EH (cell line): Measurements from ENCODE around the gene SYP.

Experiments used
- DNase-seq: peaks from one replicate; pipeline ENCODE4 v3.0.0-alpha.2; 2015; ENCODE audit warnings: low read depth

The SYP gene

DNA sequence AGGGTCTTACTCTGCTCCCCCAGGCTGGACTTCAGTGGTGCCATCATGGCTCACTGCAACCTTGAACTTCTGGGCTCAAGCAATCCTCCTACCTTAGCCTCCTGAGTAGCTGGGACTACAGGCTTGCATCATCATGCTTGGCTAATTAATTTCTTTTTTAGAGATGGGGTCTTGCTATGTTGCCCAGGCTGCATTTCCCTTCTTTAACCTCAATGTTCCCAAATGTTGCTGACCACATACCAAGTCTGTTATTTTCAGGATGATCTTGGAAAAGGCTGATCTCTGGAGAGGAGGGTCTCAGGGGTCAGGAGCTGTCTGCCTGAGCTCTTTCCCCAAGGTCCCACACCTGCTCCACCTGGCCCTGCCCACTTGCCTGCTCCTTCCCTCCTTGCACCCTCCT lies 20.1 kb upstream of the SYP start:
- no peak for DNase-seq

DNA sequence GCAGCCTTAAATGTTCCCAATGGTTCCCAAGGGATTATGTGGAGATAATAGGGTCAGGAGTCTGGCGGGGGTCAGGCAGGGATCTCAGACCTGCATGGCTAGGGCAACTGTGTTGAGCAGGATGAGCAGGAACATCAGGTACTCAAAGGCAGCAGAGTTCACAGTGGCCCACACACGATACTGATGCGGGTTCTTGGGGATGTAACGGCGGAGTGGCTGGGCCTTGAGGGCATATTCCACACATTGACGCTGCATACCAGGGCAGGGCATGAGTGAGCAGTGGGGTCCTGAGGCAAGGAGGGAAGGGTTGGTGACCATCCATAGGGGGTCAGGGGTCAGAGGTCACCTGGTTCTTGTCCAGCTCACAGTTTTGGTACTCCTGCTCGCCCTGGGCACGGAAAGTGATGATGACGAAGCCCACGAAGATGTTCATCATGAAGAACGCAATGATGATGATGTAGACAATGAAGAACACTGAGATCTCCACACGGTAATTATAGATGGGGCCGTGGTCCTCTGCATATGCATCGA lies 15.1 kb upstream of the SYP start:
- DNase-seq = no peak

DNA sequence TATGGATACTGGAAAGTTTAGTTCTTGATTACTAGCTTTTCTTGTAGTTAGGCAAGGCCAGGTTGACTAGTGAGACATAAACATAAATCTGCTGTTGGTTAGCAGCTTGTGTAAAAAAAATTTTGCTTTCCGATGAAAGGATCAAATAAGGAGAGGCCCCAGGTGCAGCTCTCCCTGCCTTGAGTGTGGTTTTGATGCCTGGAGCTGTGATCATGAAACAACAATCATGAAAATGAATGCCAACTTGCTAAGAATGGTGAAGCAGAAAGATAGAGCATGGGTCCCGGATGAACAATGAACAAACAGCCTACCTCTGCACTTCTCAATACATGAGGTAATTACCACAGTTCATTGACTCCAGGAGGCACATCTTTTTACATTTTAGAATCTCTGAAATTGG lies 14.4 kb upstream of the SYP start:
- DNase-seq = no peak

DNA sequence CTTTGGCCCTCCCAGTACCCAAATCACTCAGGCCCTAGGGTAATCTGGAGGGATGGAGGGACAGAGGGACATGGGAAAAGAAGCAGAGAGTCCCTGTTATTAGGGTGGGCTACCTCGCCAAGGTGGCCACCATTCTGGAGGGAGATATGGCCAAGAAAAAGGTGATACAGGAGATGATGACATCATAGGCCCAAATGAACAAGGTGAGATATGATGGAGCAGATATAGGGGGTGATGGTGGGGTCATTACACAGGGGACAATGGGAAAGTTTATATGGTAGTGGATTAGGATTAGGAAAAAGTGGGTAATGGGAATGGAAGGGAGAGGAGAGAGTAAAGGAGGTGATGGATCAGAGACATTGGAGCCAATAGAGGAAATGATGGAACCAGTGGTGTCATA lies 12.9 kb upstream of the SYP start:
- no peak for DNase-seq

DNA sequence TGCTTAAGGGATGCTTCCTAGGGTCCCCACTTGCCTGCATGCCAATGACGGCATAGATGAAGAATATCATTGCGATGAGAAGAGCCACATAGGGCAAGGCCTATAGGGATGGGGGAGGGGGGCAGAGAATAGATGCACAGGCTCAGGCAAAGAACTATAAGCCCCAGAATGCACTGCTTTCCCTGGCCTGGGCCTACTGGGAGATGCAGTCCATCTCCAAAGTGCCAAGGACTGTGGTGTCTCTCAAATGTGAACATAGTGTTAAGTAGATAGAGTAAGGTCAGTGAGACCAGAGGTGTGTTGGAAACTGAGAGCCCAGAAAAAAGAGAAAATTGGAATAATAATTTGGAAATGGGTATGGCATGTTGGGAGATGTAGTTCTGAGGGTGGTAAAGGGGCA lies 12.2 kb upstream of the SYP start:
- DNase-seq = no peak

DNA sequence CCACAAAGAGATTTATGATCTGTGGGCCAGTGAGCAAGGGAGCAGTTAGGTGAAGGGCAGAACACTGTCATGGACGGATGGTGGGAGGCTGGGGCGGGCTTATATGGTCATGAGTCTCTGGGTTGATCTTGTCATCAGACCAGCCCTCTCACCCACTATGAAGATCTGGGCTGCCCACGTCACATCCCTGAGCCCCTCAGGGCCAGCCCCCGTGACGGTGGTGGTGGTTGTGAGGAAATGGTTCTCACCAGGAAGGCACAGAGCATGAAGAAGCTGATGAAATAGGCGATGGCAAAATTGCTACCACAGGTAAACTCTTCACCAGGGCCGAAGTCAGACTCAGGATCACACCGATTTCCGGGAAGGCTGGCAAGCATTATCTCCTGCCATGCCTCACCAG lies 11.1 kb upstream of the SYP start:
- no peak for DNase-seq

DNA sequence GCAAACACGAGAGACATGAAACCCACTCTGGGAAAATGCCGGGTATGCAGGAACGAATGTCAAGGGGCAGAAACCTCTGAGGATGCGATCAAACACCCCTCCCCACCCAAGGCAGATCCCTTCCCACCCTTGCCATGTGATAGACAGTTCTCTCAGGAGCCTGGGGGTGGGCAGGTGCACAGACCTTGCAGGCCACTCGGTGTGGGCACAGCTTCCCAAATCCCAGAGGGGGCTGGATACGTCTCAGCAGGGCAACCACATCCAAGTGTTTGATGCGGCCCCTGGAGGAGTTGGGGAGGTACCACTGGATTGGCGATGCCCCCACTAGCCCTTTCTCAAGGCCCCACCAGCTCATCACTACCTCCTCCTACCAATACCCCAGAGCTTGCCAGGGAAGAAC lies 10.4 kb upstream of the SYP start:
- DNase-seq = no peak

DNA sequence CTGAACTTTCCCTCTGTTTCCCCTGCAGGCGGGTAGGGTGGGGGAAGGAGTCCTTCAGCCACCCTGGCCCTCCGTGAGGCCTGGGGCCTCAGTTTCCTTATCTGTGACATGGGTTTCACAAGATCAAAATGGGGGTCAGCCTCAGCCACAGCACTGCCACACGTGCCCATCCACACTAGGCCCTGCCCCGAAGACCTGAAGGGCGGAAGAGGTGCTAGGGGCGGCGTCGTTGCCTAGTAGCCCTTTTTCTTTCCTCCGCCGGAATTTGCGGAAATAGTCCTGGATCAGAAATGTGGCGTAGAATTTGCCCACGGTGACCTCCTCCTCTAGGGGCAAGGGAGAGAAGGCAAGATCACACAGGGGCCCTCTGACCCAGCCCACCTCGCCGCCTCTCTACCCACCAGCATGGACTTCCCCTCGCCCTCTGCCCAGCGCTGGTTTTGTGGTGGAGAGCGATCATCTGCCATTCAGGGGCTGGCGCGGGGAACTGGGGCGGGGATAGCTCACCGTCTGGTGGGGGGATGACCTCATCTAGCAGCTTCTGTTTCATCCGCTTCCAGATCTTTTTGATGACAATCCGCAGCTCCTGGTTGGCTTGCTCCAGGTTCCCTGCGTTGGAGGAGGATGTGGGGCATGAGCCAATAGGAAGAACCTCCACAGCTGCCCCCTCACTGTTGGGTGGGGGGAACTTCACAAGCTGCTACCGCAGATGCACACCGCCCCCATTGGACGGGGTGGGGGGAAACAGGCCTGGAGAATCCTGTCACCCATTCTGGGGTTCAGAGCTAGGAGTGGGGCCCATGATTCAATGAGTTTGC lies 9.7 kb upstream of the SYP start:
- no peak for DNase-seq

DNA sequence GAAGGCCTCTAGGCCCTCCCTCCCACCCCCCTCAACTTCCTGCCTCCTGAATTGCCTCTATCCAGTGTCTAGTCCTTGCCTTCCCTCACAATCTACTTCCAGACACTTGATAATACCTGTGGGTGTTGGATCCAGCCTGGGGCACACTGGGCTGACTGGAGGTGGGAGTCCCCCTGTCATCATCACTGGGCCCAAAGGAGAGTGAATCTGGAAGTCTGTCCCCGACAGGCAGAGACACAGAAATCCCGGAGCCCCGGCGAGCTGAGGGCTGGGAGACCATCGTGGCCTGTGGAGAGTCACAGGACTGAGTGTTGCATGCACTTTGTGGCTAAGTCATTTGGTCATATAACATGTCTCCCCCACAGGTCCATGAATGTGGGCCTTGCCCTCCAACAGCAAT lies 8.4 kb upstream of the SYP start:
- DNase-seq = no peak

DNA sequence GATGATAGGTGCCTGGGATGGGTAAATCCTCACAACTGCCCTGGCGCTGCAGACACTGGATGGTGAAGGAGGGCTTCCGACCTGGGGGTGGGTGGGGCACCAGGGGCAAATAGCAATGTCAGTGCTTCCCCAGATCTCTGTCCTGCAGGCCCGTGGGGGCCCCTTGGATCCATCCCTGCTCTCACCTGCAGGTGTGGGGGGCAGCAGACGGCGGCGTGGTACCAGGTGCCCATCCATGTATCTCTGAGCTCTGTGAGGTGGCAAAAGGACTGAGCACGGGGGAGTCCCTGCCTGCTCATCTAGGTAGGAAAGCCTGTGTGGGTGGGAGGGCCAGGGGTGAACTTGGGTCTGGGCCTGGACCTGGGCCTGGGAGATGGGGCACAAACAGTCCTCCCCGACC lies 6.5 kb upstream of the SYP start:
- no peak for DNase-seq

DNA sequence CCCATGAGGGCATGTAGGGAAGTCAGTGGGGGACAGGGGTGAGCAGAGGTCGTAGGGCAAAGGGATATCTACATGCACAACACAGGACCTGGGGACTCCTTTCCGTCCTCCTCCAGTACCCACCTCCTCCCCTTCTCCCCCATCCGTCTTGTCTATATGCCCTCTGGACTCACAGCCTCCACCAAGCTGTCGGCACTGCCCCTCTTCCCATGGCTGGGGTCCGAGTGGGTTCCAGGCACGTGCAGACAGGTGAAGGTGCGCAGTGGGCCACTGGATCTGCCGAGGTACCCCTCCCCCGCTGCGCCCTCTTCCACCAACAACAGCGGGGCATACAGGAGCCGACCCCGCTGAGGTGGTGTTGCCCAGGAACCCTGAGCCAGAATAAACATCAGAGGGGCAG lies 5.5 kb upstream of the SYP start:
- no peak for DNase-seq

DNA sequence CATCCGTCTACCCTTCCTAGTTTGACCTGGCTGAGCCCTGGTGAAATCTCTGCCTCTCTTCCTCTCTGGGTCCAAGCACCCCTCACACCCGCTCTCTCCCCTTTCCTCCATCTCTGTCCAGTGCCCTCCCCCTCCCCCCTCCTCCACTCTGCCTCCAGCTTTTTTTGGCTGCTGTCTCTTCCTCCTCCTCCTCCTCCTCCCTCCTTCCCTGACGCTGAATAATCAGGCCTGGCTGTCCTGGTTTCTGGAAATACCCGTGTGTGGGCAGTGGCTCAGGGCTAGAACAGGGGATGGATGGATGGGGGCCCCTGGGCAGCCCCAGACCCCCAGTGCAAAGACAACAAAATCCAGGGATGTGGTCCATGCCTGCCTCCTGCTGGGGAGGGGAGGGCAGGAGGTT lies 4.7 kb upstream of the SYP start:
- DNase-seq = no peak

DNA sequence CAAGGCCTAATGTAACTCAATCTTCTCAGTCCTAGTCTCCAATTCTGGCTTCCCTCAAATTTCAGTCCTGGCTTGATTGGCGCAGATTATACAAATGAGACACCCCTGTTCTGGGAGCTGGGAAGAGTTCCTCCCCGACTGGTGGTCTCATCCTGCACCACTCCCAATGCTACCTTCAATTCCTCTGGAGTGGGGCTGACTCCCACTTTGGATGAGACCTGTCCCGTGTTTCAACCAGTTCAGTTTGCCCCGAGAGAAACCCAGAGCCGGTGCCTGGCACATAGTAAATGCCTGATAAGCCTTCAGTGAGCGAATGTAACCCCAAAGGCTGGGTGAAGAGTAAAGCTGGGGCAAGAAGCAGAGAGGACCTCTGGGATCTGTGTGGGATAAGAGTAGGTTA lies 4.0 kb upstream of the SYP start:
- no peak for DNase-seq

DNA sequence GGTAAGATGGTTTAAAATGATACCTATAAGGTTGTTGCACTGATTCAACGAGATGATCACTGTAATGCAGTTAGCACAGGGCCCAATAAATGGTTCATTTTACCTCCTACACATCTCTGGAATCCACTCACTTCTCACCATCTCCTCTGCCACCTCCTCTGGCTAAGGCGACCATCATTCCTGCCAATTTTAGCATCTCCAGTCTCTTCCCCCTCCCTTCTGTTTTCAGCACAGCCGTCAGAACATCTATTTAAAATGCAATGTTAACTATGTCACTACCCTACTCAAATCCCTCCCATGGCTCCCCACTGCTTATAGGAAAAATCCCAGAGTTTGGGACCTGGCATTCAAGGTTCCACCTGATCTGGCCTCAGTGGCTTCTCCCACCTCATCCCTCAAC lies 3.5 kb upstream of the SYP start:
- DNase-seq = no peak

DNA sequence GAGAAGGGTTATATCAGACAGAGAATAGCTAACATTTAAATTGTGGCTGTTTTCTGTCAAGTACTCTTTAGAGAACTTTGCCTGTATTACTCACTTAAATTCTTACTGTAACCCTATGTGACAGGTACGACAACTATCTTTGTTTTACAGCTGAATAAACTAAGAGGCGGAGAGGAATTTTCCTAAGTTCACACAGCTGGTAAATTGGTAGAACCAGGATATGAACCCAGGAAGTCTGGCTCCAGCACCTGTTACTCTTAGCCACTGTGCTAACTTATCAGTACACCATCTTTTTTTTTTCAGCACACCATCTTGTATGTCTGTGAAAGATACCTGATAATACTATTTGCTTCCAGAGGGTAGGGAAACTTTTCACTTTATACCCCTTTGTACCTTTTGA lies 2.0 kb upstream of the SYP start:
- DNase-seq = no peak

DNA sequence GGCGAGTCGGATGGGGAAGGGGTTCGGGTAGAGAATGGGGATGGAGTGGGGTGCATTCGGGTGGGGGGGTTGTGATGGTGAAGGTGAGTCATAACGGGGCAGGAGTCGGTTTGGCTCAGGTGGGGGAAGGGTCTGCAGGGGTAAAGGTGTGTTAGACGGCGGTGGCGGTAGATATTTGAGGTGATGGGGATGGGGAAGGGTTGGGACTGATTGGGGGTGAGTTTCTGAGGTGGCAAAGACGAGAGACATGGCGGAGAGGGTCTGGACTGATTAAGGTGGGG lies 738 bp downstream of the SYP start:
- DNase-seq = no peak

DNA sequence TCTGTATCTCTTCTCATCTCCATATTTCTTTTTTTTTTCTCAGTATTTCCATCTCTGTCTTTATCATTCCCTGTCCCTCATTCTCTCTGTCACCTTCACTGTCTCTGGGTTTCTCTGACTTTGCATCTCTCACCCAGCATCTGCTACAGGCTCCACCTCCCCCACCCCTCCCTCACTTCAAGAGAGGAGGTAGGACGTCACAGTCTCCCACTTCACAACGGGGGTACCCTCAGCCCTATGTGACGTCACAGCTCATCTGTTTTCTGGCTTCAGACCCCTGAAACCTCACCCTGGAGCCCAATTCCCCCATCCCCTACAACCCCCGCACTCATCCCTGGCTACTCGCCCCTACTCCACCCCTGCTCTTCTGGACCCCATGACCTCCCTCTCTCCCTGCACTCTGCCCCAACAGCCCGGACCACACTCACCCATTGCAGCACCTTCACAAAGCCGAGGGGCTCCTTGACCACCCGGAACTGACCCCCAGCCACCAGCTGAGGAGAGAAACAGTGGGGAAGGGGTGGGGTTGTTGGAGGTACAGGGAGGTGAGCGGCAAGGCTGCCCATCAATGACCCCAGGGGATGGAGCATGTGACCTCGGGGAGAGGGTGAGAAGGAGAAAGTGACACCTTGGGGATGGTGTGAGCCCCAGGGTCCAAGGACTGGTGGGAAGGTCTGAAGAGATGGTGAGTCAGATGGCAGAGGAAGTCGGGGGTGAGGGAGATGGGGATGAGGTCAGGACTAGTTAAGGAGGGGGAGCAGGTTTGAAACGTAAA lies 1.3 kb downstream of the SYP start:
- DNase-seq = no peak

DNA sequence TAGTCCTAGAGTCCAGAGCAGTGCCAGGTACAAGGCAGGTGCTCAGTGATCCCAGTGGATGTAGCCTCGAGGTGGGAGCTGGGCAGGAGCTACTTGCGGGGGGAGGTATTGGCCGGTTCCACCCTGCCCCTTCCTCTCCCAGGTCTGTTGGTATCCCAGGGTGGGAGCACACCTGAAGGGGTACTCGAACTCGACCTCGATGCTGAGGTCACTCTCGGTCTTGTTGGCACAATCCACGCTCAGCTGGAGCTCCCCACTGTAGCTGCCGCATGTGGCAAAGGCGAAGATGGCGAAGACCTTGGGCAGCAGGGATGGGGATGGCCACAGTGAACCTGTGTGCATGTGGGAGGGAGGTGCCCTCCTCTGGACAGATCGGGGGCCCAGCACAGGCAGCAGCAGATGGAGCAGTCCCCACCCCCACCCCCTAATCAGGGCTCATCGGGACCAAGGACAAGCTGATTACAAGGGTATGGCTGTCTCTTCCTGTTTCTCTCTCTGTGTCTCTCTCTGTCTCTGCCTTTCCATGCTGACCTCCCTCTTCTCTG lies 2.4 kb downstream of the SYP start:
- DNase-seq = no peak

DNA sequence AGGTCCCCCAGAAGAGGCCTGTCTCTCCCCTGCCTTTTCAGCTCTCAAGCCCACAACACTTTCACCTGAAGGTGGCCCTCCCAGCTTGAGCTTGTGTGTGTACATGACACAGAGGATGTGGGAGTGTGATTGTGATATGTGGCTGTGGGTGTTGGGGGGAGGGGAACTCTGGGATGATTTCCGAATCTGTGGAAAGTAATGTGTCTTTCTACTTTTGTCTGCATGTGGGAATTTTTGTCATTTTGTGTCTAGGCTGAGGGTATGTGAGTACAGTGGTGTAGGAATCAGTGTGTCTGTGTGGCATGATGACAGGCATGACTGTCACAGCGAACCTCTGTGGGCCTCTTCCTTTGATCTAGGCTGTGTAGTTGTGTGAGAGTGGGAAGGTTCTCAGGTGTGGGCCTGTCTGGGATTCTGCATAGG lies 6.4 kb downstream of the SYP start:
- no peak for DNase-seq

DNA sequence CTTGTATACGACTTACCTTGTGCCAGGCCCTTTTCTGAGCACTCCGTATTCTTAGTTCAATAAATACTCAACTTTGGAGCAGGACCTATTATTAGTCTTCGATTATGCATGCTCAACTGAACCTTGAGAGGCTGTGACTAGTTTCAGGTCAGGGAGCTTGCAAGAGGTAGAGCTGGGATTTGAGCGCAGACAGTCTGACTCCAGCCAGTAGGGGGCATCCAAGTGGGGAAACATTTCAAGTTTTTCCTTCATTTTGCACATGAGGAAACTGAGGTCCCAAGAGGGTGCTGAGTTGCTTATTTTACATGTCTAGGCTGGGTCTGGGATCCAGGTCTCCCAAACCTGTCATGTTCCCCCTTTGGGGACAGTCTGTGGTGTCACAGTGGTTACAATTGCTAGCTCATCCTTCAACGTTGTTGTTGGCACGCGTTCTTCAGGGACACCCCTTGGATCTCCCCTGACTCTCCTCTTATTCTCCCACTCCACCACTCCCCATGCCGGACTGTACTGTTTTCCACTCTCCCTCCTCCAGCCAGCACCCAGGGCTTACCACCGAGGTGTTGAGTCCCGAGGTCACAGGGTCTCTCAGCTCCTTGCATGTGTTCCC lies 7.2 kb downstream of the SYP start:
- peak; percentile 14 for DNase-seq

DNA sequence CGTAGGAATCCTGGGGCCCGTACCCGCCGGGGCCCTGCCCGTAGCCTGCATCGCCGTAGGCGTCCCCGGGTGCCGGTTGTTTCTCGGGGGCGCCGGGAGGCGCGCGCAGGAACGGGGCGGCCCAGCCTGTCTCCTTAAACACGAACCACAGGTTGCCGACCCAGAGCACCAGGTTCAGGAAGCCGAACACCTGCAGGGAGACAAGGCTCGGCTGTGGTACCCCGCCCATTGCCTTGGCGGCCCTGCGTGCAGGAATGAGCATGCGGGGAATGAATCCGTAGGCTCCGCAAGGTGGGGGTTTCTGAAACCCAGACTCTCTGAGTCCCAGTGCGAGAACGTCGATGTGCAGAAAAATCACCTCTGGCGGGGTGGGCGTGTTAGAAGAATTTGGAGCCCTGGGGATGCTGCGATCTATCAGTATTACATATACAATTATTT lies 8.4 kb downstream of the SYP start:
- DNase-seq = no peak

DNA sequence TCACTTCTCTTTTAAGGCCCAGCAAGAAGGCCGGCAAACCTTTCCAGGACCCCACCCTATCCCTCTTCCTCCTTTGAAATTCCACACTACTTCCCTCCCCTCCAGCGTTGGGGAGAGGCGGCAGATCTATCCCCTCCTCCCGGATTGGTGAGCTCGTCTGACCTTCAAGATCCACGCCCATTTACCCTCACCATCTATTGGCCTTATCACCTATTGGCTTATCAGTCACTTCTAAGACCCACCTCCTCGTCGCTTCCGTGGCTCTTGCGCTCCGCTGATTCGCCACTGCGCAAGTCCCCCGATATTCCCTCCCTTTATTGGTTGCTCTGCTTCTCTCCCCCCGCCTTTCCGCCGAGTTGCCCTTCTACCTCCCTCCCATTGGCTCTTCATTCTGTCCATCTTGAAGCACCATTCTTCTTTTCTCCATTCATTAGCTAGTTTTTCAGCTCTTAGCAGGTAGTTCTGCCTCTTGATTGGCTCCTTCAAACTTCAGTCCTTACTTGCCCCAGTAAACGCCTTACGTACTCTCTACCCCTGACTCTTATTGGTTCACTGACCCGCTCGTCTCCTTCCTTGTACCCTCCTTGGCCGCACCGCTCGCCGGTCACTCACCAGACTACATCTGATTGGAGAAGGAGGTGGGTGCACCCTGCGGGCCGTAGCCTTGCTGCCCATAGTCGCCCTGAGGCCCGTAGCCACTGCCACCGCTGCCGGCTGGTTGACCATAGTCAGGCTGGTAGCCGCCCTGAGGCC lies 9.0 kb downstream of the SYP start:
- peak; percentile 99 for DNase-seq
